ENCODE results near the gene MBOAT1. TPM values are rescaled to one million over a fixed set of nuclear protein-coding genes. Genes with fewer than 3 reads are reported as not detected.

Gene MBOAT1
- polyA plus RNA-seq, 1 donor (not counting 4 experiments of a cell fraction or from before 2014, with no cell fraction given) = 4.9 TPM

- Histone ChIP-seq H3K4me3 (ENCODE audit: control insufficient read depth in 2 of 3, extremely low read depth in 1 of 3, insufficient read depth in 2 of 3, low read depth in 1 of 3, low read length in 3 of 3) (no peak overlapping the region), H3K9ac (ENCODE audit: control insufficient read depth, extremely low read depth, insufficient read depth, low read length) (no peak overlapping the region), H3K27ac (ENCODE audit: control insufficient read depth, insufficient read depth, low read length) (no peak overlapping the region), H2AFZ (ENCODE audit: control insufficient read depth, low read length) (no peak overlapping the region), H3K4me2 (ENCODE audit: control insufficient read depth, extremely low read depth, insufficient read depth, low read depth, low read length) (no peak overlapping the region), H3K27me3 (ENCODE audit: control insufficient read depth, extremely low read depth, insufficient read depth, low read length) (no peaks in the 10 kb centered on the region), H3K36me3 (ENCODE audit: control insufficient read depth in 2 of 2, extremely low read depth in 1 of 2, insufficient read depth in 2 of 2, low read length in 2 of 2) (no peaks in the 10 kb centered on the region), H3K9me1 (ENCODE audit: control insufficient read depth, extremely low read depth, insufficient read depth, low read length) (no peaks in the 10 kb centered on the region), H3K4me1 (ENCODE audit: control insufficient read depth, extremely low read depth, insufficient read depth, low read length) (no peaks in the 10 kb centered on the region), H4K20me1 (ENCODE audit: control insufficient read depth, extremely low read depth, insufficient read depth, low read length) (no peaks in the 10 kb centered on the region), H3K79me2 (ENCODE audit: control insufficient read depth, insufficient read depth, low read length) (no peaks in the 10 kb centered on the region), H3K9me3 (ENCODE audit: control insufficient read depth, low read depth, low read length) (no peaks in the 10 kb centered on the region)
- DNase-seq (ENCODE audit: low read depth, low spot score) = no peak
- no peak for TF ChIP-seq CTCF (optimal IDR thresholded peaks at IDR 0.05 in 1 of 3, IDR thresholded peaks at IDR 0.05 in 1 of 3, conservative IDR thresholded peaks at IDR 0.05 in 1 of 3; ENCODE audit: extremely low read depth in 1 of 3, insufficient read depth in 2 of 3, low read length in 3 of 3)
- TF ChIP-seq EZH2 (IDR thresholded peaks at IDR 0.05; ENCODE audit: low read length) = no peak
- FAIRE-seq = no peak
- dilution Hi-C loops (cut with MboI; ENCODE audit: extremely low pct_ligation_motif_present, low sequenced_read_pairs) = no loop called here
Observed at GRCh38 chr6:20156824-20157223, 55.4 kb downstream of the MBOAT1 start.

- no peak for FAIRE-seq
Observed at GRCh38 chr6:20154753-20155152, 57.5 kb downstream of the MBOAT1 start.

More at GRCh38 chr6:20154753-20155152, 57.5 kb downstream of the MBOAT1 start:
- dilution Hi-C loops (cut with MboI; ENCODE audit: extremely low pct_ligation_motif_present, low sequenced_read_pairs) = no loop called here
- TF ChIP-seq CTCF (optimal IDR thresholded peaks at IDR 0.05 in 1 of 3, IDR thresholded peaks at IDR 0.05 in 1 of 3, conservative IDR thresholded peaks at IDR 0.05 in 1 of 3; ENCODE audit: extremely low read depth in 1 of 3, insufficient read depth in 2 of 3, low read length in 3 of 3) (no peak), EZH2 (IDR thresholded peaks at IDR 0.05; ENCODE audit: low read length) (no peak)
- DNase-seq (ENCODE audit: low read depth, low spot score) = no peak
- Histone ChIP-seq H3K4me2 (ENCODE audit: control insufficient read depth, extremely low read depth, insufficient read depth, low read depth, low read length) (no peak overlapping the region), H3K4me3 (ENCODE audit: control insufficient read depth in 2 of 3, extremely low read depth in 1 of 3, insufficient read depth in 2 of 3, low read depth in 1 of 3, low read length in 3 of 3) (no peak overlapping the region), H2AFZ (ENCODE audit: control insufficient read depth, low read length) (no peak overlapping the region), H3K4me1 (ENCODE audit: control insufficient read depth, extremely low read depth, insufficient read depth, low read length) (no peaks in the 10 kb centered on the region), H3K27me3 (ENCODE audit: control insufficient read depth, extremely low read depth, insufficient read depth, low read length) (no peaks in the 10 kb centered on the region), H3K79me2 (ENCODE audit: control insufficient read depth, insufficient read depth, low read length) (no peaks in the 10 kb centered on the region), H3K36me3 (ENCODE audit: control insufficient read depth in 2 of 2, extremely low read depth in 1 of 2, insufficient read depth in 2 of 2, low read length in 2 of 2) (no peaks in the 10 kb centered on the region), H3K9me3 (ENCODE audit: control insufficient read depth, low read depth, low read length) (no peaks in the 10 kb centered on the region), H4K20me1 (ENCODE audit: control insufficient read depth, extremely low read depth, insufficient read depth, low read length) (no peaks in the 10 kb centered on the region), H3K9ac (ENCODE audit: control insufficient read depth, extremely low read depth, insufficient read depth, low read length) (no peak overlapping the region), H3K9me1 (ENCODE audit: control insufficient read depth, extremely low read depth, insufficient read depth, low read length) (no peaks in the 10 kb centered on the region), H3K27ac (ENCODE audit: control insufficient read depth, insufficient read depth, low read length) (no peak overlapping the region)
